ENCODE results near the gene ARHGAP32. TPM values are rescaled to one million over a fixed set of nuclear protein-coding genes. Genes with fewer than 3 reads are reported as not detected.

ARHGAP32 gene
- total RNA-seq, 2 experiments from 2014 or later = not detected

DNA sequence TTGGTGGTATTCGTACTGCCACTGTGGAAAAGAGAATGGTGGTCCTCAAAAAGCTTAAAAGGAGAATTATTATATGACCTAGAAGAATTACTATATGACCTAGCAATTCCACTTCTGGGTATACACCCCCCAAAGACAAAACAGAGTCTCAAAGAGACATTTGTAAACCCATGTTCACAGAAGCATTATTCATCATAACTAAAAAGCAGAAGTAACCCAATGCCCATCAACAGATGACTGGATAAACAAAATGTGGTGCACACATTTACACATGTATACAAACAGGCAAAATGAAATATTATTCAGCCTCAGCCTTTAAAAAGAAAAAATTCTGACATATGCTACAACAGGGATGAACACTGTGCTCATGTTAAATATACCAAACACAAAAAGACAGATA is 89.4 kb downstream of the ARHGAP32 start:
- TF ChIP-seq, protein P1, sequence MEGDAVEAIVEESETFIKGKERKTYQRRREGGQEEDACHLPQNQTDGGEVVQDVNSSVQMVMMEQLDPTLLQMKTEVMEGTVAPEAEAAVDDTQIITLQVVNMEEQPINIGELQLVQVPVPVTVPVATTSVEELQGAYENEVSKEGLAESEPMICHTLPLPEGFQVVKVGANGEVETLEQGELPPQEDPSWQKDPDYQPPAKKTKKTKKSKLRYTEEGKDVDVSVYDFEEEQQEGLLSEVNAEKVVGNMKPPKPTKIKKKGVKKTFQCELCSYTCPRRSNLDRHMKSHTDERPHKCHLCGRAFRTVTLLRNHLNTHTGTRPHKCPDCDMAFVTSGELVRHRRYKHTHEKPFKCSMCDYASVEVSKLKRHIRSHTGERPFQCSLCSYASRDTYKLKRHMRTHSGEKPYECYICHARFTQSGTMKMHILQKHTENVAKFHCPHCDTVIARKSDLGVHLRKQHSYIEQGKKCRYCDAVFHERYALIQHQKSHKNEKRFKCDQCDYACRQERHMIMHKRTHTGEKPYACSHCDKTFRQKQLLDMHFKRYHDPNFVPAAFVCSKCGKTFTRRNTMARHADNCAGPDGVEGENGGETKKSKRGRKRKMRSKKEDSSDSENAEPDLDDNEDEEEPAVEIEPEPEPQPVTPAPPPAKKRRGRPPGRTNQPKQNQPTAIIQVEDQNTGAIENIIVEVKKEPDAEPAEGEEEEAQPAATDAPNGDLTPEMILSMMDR (conservative IDR thresholded peaks at IDR 0.05; ENCODE audit: low read length) = no peak
- no peak for TF ChIP-seq EZH2phosphoT487 (IDR thresholded peaks at IDR 0.05; ENCODE audit: borderline replicate concordance, low read depth, low read length)

GRCh38 chr11:129102225-129102624 is 89.9 kb downstream of the ARHGAP32 start:
- POLR2A ChIA-PET = no interaction called here
- H3K4me2 ChIP-seq (ENCODE audit: low read length) = no peak overlapping the region
- H4K20me1 ChIP-seq (ENCODE audit: insufficient read depth, low read length) = no peaks in the 10 kb centered on the region
- no peak overlapping the region for H3K4me3 ChIP-seq (ENCODE audit: low read depth, low read length, poor library complexity, severe bottlenecking)
- H3K79me2 ChIP-seq (ENCODE audit: insufficient read depth, low read depth, low read length) = no peaks in the 10 kb centered on the region
- TF ChIP-seq, protein P1 (conservative IDR thresholded peaks at IDR 0.05; ENCODE audit: low read length) = no peak
- no peak for TF ChIP-seq EZH2phosphoT487 (IDR thresholded peaks at IDR 0.05; ENCODE audit: borderline replicate concordance, low read depth, low read length)
- H3K4me1 ChIP-seq (ENCODE audit: insufficient read depth, low read length, poor library complexity, severe bottlenecking) = no peaks in the 10 kb centered on the region
- no peak overlapping the region for H3K27ac ChIP-seq (ENCODE audit: low read depth, low read length, poor library complexity, severe bottlenecking)
- no peaks in the 10 kb centered on the region for H3K9me2 ChIP-seq (ENCODE audit: insufficient read depth, low read length)
- H3K9me3 ChIP-seq (ENCODE audit: low read length) = no peaks in the 10 kb centered on the region
- CTCF ChIA-PET (ENCODE audit: unreplicated experiment) = no interaction called here
- H2AFZ ChIP-seq (ENCODE audit: low read length) = no peak overlapping the region
- intact Hi-C loops (cut with micrococcal nuclease; ENCODE audit: unreplicated experiment) = no loop called here
- no peaks in the 10 kb centered on the region for H3K36me3 ChIP-seq (ENCODE audit: insufficient read depth, low read length)
- BruUV-seq (replicated peaks) = no TSS peak
- no peak for DNase-seq (ENCODE audit: low spot score)

More for the DNA sequence above, 89.4 kb downstream of the ARHGAP32 start:
- Histone ChIP-seq H3K9me3 (ENCODE audit: low read length) (no peaks in the 10 kb centered on the region), H3K79me2 (ENCODE audit: insufficient read depth, low read depth, low read length) (no peaks in the 10 kb centered on the region), H3K4me3 (ENCODE audit: low read depth, low read length, poor library complexity, severe bottlenecking) (no peak overlapping the region), H3K27ac (ENCODE audit: low read depth, low read length, poor library complexity, severe bottlenecking) (no peak overlapping the region), H3K4me1 (ENCODE audit: insufficient read depth, low read length, poor library complexity, severe bottlenecking) (no peaks in the 10 kb centered on the region), H3K36me3 (ENCODE audit: insufficient read depth, low read length) (no peaks in the 10 kb centered on the region), H3K4me2 (ENCODE audit: low read length) (no peak overlapping the region), H3K9me2 (ENCODE audit: insufficient read depth, low read length) (no peaks in the 10 kb centered on the region), H4K20me1 (ENCODE audit: insufficient read depth, low read length) (no peaks in the 10 kb centered on the region), H2AFZ (ENCODE audit: low read length) (no peak overlapping the region)
- no TSS peak for BruUV-seq (replicated peaks)
- intact Hi-C loops (cut with micrococcal nuclease; ENCODE audit: unreplicated experiment) = no loop called here
- DNase-seq (ENCODE audit: low spot score) = no peak
- CTCF ChIA-PET (ENCODE audit: unreplicated experiment) = no interaction called here
- POLR2A ChIA-PET = no interaction called here

DNA sequence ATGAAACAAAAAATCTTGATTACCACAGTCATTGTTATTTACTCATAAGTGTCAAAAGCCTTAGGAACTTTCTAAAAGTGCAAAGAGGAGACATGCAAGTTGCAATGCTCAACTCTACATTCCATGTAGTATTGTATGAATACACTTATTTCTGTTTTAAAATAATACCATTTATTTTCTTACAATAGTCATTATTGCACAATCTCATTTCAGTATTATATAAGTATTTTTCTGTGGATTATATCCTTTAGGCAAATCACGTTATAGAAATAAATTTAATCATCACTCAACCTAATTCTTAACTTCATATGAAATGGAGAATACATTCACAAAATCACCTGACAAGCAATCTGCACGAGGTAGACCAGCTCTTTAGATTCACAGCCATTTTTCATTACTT is 98.8 kb downstream of the ARHGAP32 start:
- TF ChIP-seq, protein P1 (conservative IDR thresholded peaks at IDR 0.05; ENCODE audit: low read length) = no peak
- TF ChIP-seq EZH2phosphoT487 (IDR thresholded peaks at IDR 0.05; ENCODE audit: borderline replicate concordance, low read depth, low read length) = no peak
- Histone ChIP-seq H4K20me1 (ENCODE audit: insufficient read depth, low read length) (no peaks in the 10 kb centered on the region), H3K4me2 (ENCODE audit: low read length) (no peak overlapping the region), H3K79me2 (ENCODE audit: insufficient read depth, low read depth, low read length) (no peaks in the 10 kb centered on the region), H3K4me1 (ENCODE audit: insufficient read depth, low read length, poor library complexity, severe bottlenecking) (no peaks in the 10 kb centered on the region), H3K27ac (ENCODE audit: low read depth, low read length, poor library complexity, severe bottlenecking) (no peak overlapping the region), H3K9me3 (ENCODE audit: low read length) (no peaks in the 10 kb centered on the region), H2AFZ (ENCODE audit: low read length) (no peak overlapping the region), H3K4me3 (ENCODE audit: low read depth, low read length, poor library complexity, severe bottlenecking) (no peak overlapping the region), H3K36me3 (ENCODE audit: insufficient read depth, low read length) (no peaks in the 10 kb centered on the region), H3K9me2 (ENCODE audit: insufficient read depth, low read length) (no peaks in the 10 kb centered on the region)
- intact Hi-C loops (cut with micrococcal nuclease; ENCODE audit: unreplicated experiment) = no loop called here
- ChIA-PET CTCF (ENCODE audit: unreplicated experiment) (no interaction called here), POLR2A (interaction anchor here (0.7 to 1.1 kb wide), 4 partner anchors 12 to 808 kb away, joined by 3 to 4 read pairs (median 3); no protein-coding TSS in a partner anchor)
- no peak for DNase-seq (ENCODE audit: low spot score)
- no TSS peak for BruUV-seq (replicated peaks)
